ENCODE measurements around the gene MAP4K2.

MAP4K2 gene

GRCh38 chr11:64754124-64754918 is 48.7 kb downstream of the MAP4K2 start:
- no peak for TF ChIP-seq CTCF (conservative IDR thresholded peaks at IDR 0.05)
- H3K27ac ChIP-seq = no peak overlapping the region

- TF ChIP-seq CTCF (conservative IDR thresholded peaks at IDR 0.05) = no peak
- H3K27ac ChIP-seq = no peak overlapping the region
Measured at GRCh38 chr11:64753380-64754123, 49.5 kb downstream of the MAP4K2 start.

- H3K27ac ChIP-seq = no peak overlapping the region
- TF ChIP-seq CTCF (conservative IDR thresholded peaks at IDR 0.05) = no peak
Measured at GRCh38 chr11:64753019-64753379, 50.0 kb downstream of the MAP4K2 start.

- TF ChIP-seq CTCF (conservative IDR thresholded peaks at IDR 0.05) = no peak
- H3K27ac ChIP-seq = no peak overlapping the region
Measured at GRCh38 chr11:64752175-64752970, 50.6 kb downstream of the MAP4K2 start.

GRCh38 chr11:64751580-64751979 is 51.4 kb downstream of the MAP4K2 start:
- no peak for TF ChIP-seq CTCF (conservative IDR thresholded peaks at IDR 0.05)
- H3K27ac ChIP-seq = no peak overlapping the region

- no peak overlapping the region for H3K27ac ChIP-seq
- no peak for TF ChIP-seq CTCF (conservative IDR thresholded peaks at IDR 0.05)
Measured at GRCh38 chr11:64751136-64751535, 51.9 kb downstream of the MAP4K2 start.
